SKM-1 (cell line): ENCODE results near the gene PIGU.

Experiments used
- DNase-seq: peaks from one replicate; lab custom pipeline; 2025; ENCODE audit not compliant: unreplicated experiment; lab: John Stamatoyannopoulos, UW

Gene PIGU

GRCh38 chr20:34560141-34560523 lies 116.8 kb downstream of the PIGU start:
- no peak for DNase-seq

GRCh38 chr20:34559311-34560140 lies 117.4 kb downstream of the PIGU start:
- DNase-seq, result no peak

- DNase-seq, result no peak
Measured at GRCh38 chr20:34558320-34559218, 118.3 kb downstream of the PIGU start, which contains the start of gene MAP1LC3A. Gene MAP1LC3A, plus strand, starts transcription at chr20:34558718. Its CDS starts 151 bp downstream, at chr20:34558869.

GRCh38 chr20:34557936-34558319 lies 119.0 kb downstream of the PIGU start:
- DNase-seq, result no peak

- DNase-seq, result no peak
Measured at GRCh38 chr20:34553366-34553867, 123.5 kb downstream of the PIGU start.

GRCh38 chr20:34552569-34552968 lies 124.3 kb downstream of the PIGU start:
- no peak for DNase-seq

- DNase-seq, result no peak
Measured at GRCh38 chr20:34549929-34550305, 127.0 kb downstream of the PIGU start.

- DNase-seq, result no peak
Measured at GRCh38 chr20:34549291-34549928, 127.5 kb downstream of the PIGU start.

GRCh38 chr20:34547844-34548613 lies 128.9 kb downstream of the PIGU start:
- no peak for DNase-seq

GRCh38 chr20:34546751-34547181 lies 130.1 kb downstream of the PIGU start:
- no peak for DNase-seq

- DNase-seq, result no peak
Measured at GRCh38 chr20:34544109-34544796, 132.6 kb downstream of the PIGU start.

GRCh38 chr20:34543463-34544056 lies 133.3 kb downstream of the PIGU start:
- DNase-seq, result no peak

- DNase-seq, result no peak
Measured at GRCh38 chr20:34542439-34542838, 134.5 kb downstream of the PIGU start.

GRCh38 chr20:34541917-34542316 lies 135.0 kb downstream of the PIGU start:
- DNase-seq, result no peak

- DNase-seq, result no peak
Measured at GRCh38 chr20:34541264-34541901, 135.5 kb downstream of the PIGU start.

GRCh38 chr20:34540596-34541263 lies 136.2 kb downstream of the PIGU start:
- no peak for DNase-seq

GRCh38 chr20:34539756-34540155 lies 137.1 kb downstream of the PIGU start:
- no peak for DNase-seq

GRCh38 chr20:34538671-34539123 lies 138.2 kb downstream of the PIGU start:
- peak; percentile 54 for DNase-seq
